H1 (cell line): ENCODE results near the gene AFG1L. TPM values are rescaled to one million over a fixed set of nuclear protein-coding genes. Genes with fewer than 3 reads are reported as not detected.

Experiments used
- CTCF ChIA-PET: fragments of 300-600 bp; sonication (Branson Sonifier 250); formaldehyde crosslinking; loops from one replicate; lab custom pipeline; 2021; ENCODE audit not compliant: partially characterized antibody; lab: Charles Lee
- POLR2A ChIA-PET: fragments of 300-600 bp; sonication (Branson Sonifier 250); formaldehyde crosslinking; loops from one replicate; lab custom pipeline; 2021; ENCODE audit warnings: inconsistent platforms; ENCODE audit not compliant: partially characterized antibody; lab: Charles Lee
- DNase-seq, 2 experiments: peaks; one replicate each; pipeline versions ENCODE4 v3.0.0 to v3.0.0-alpha.2; 2010 to 2022; ENCODE audit warnings: low spot score in 2 of 2, low read depth in 1 of 2, mixed read lengths in 1 of 2
- FAIRE-seq: peaks from 2 replicates; lab custom pipeline; 2011; peaks lifted over from hg19 to GRCh38; lab: Jason Lieb, UNC
- H2AFZ ChIP-seq: 2 replicates; pipeline ENCODE4 v1.8.1; 2012; ENCODE audit warnings: low read length, inconsistent platforms
- H2AK5ac ChIP-seq: 2 replicates; pipeline ENCODE4 v1.6.1; 2013; ENCODE audit warnings: low read depth, low read length
- H2BK120ac ChIP-seq: replicated peaks from 2 replicates; pipeline ENCODE3; 2013; ENCODE audit warnings: low read depth, low read length, inconsistent platforms
- H2BK12ac ChIP-seq: 2 replicates; pipeline ENCODE4 v1.6.1; 2013; ENCODE audit warnings: low read depth, low read length
- H2BK15ac ChIP-seq: 2 replicates; pipeline ENCODE4 v1.6.1; 2013; ENCODE audit warnings: low read length
- H2BK20ac ChIP-seq: 2 replicates; pipeline ENCODE4 v1.6.1; 2013; ENCODE audit warnings: low read length
- H2BK5ac ChIP-seq: 2 replicates; pipeline ENCODE4 v1.6.1; 2013; ENCODE audit warnings: low read depth, low read length
- H3K14ac ChIP-seq: 2 replicates; pipeline ENCODE4 v1.6.1; 2013; ENCODE audit warnings: inconsistent platforms; ENCODE audit not compliant: insufficient read length
- H3K18ac ChIP-seq: 2 replicates; pipeline ENCODE4 v1.6.1; 2013; ENCODE audit warnings: low read length; ENCODE audit errors: extremely low read depth
- H3K23ac ChIP-seq: 2 replicates; pipeline ENCODE4 v1.6.1; 2013; ENCODE audit warnings: inconsistent platforms; ENCODE audit not compliant: insufficient read length
- H3K23me2 ChIP-seq: 2 replicates; pipeline ENCODE4 v1.6.1; 2013; ENCODE audit warnings: low read depth, low read length
- H3K27ac ChIP-seq: 2 replicates; pipeline ENCODE4 v1.6.1; 2011; ENCODE audit warnings: low read depth, low read length, inconsistent platforms
- H3K27me3 ChIP-seq, 4 experiments: replicated peaks in 1 of 4; 1 replicate in 1 of 4; 2 replicates in 3 of 4; pipeline versions ENCODE4 v1.6.1 to v1.8.1; 2011 to 2013; ENCODE audit warnings: low read length in 3 of 4, mild to moderate bottlenecking in 3 of 4, inconsistent platforms in 2 of 4, mixed read lengths in 2 of 4, moderate library complexity in 1 of 4; ENCODE audit not compliant: control insufficient read depth in 3 of 4, insufficient read depth in 3 of 4; ENCODE audit errors: extremely low read depth in 1 of 4
- H3K36me3 ChIP-seq, 4 experiments: 2 replicates each; pipeline versions ENCODE4 v1.6.1 to v1.8.1; 2011 to 2013; ENCODE audit warnings: mild to moderate bottlenecking in 4 of 4, low read length in 3 of 4, moderate library complexity in 2 of 4, control low read depth in 1 of 4, inconsistent platforms in 1 of 4; ENCODE audit not compliant: insufficient read depth in 4 of 4, control insufficient read depth in 2 of 4
- H3K4ac ChIP-seq: replicated peaks from 2 replicates; pipeline ENCODE3; 2013; ENCODE audit warnings: low read length, low read depth, mixed read lengths, inconsistent platforms; ENCODE audit not compliant: insufficient read length
- H3K4me1 ChIP-seq, 4 experiments: replicated peaks in 1 of 4; 1 replicate in 1 of 4; 2 replicates in 3 of 4; pipeline versions ENCODE4 v1.6.1 to v1.8.1; 2011 to 2013; ENCODE audit warnings: low read length in 3 of 4, inconsistent platforms in 2 of 4, mixed read lengths in 1 of 4; ENCODE audit not compliant: insufficient read depth in 4 of 4, control insufficient read depth in 3 of 4
- H3K4me2 ChIP-seq, 2 experiments: 2 replicates each; pipeline versions ENCODE4 v1.6.1 to v1.8.1; 2011 to 2013; ENCODE audit warnings: low read depth in 2 of 2, low read length in 2 of 2, control low read depth in 1 of 2, inconsistent platforms in 1 of 2, mild to moderate bottlenecking in 1 of 2; ENCODE audit not compliant: insufficient read depth in 1 of 2
- H3K4me3 ChIP-seq, 4 experiments: fragments of 200-600, 300-600 bp in 1 of 4; sonication (generic), shearing (Covaris generic), sonication (Bioruptor Twin) in 1 of 4; 2 replicates each; pipeline versions ENCODE4 v1.5.1 to v1.8.1; 2011 to 2016; ENCODE audit warnings: low read length in 4 of 4, low read depth in 3 of 4, control low read depth in 2 of 4, inconsistent platforms in 2 of 4, mild to moderate bottlenecking in 2 of 4, mixed read lengths in 1 of 4, moderate library complexity in 1 of 4; ENCODE audit not compliant: insufficient read depth in 2 of 4; ENCODE audit errors: extremely low read depth in 1 of 4
- H3K56ac ChIP-seq: replicated peaks from 2 replicates; pipeline ENCODE3; 2013; ENCODE audit warnings: low read depth, mild to moderate bottlenecking, mixed read lengths, low read length, inconsistent platforms; ENCODE audit not compliant: insufficient read length
- H3K79me1 ChIP-seq: 2 replicates; pipeline ENCODE4 v1.6.1; 2013; ENCODE audit warnings: low read depth, low read length, control low read depth
- H3K79me2 ChIP-seq, 2 experiments: 2 replicates each; pipeline versions ENCODE4 v1.6.1 to v1.8.1; 2012 to 2013; ENCODE audit warnings: low read length in 2 of 2, mild to moderate bottlenecking in 2 of 2, inconsistent platforms in 1 of 2; ENCODE audit not compliant: insufficient read depth in 2 of 2, control insufficient read depth in 1 of 2
- H3K9ac ChIP-seq, 4 experiments: replicated peaks in 1 of 4; 1 replicate in 1 of 4; 2 replicates in 3 of 4; pipeline versions ENCODE4 v1.6.1 to v1.8.1; 2011 to 2013; ENCODE audit warnings: low read depth in 3 of 4, low read length in 3 of 4, control low read depth in 2 of 4, mild to moderate bottlenecking in 2 of 4, moderate library complexity in 2 of 4, inconsistent platforms in 1 of 4; ENCODE audit errors: extremely low read depth in 1 of 4
- H3K9me3 ChIP-seq, 2 experiments: 2 replicates each; pipeline versions ENCODE4 v1.6.1 to v1.8.1; 2012 to 2013; ENCODE audit warnings: mild to moderate bottlenecking in 2 of 2, moderate library complexity in 2 of 2, control low read depth in 1 of 2, inconsistent platforms in 1 of 2, low read depth in 1 of 2, low read length in 1 of 2, mixed read lengths in 1 of 2; ENCODE audit not compliant: insufficient read depth in 2 of 2
- H4K20me1 ChIP-seq, 2 experiments: replicated peaks in 1 of 2; 2 replicates each; pipeline versions ENCODE3 to v1.8.1; 2011 to 2013; ENCODE audit warnings: inconsistent platforms in 2 of 2, low read length in 2 of 2, mild to moderate bottlenecking in 1 of 2; ENCODE audit not compliant: insufficient read depth in 2 of 2, control insufficient read depth in 1 of 2
- H4K5ac ChIP-seq: 2 replicates; pipeline ENCODE4 v1.6.1; 2013; ENCODE audit warnings: low read length, low read depth, mixed read lengths, inconsistent platforms; ENCODE audit not compliant: insufficient read length
- H4K8ac ChIP-seq: 2 replicates; pipeline ENCODE4 v1.8.0; 2013; ENCODE audit warnings: mild to moderate bottlenecking, moderate library complexity, low read length, inconsistent platforms; ENCODE audit not compliant: insufficient read depth; ENCODE audit errors: extremely low read depth
- H4K91ac ChIP-seq: replicated peaks from 2 replicates; pipeline ENCODE3; 2013; ENCODE audit warnings: low read length, mixed read lengths, inconsistent platforms; ENCODE audit not compliant: insufficient read length
- ASH2L ChIP-seq: fragments of 200-600, 300-600 bp; sonication (generic); IDR thresholded peaks from one replicate; pipeline ENCODE4 v1.7.1; 2017; ENCODE audit warnings: low read length
- CREB1 ChIP-seq: IDR thresholded peaks from 2 replicates; pipeline ENCODE4 v1.6.1; 2012; ENCODE audit warnings: inconsistent platforms
- FOSL1 ChIP-seq: IDR thresholded peaks from 2 replicates; pipeline ENCODE4 v1.6.1; 2011; ENCODE audit warnings: mild to moderate bottlenecking, low read depth, low read length, moderate library complexity; ENCODE audit not compliant: insufficient read depth
- POLR2A ChIP-seq, 2 experiments: IDR thresholded peaks; 1 replicate in 1 of 2; 2 replicates in 1 of 2; pipeline ENCODE4 v1.6.1; 2011; ENCODE audit warnings: low read depth in 2 of 2, low read length in 2 of 2, mild to moderate bottlenecking in 2 of 2; ENCODE audit errors: control extremely low read depth in 1 of 2
- RFX5 ChIP-seq: IDR thresholded peaks from 2 replicates; pipeline ENCODE4 v1.6.1; 2011; ENCODE audit warnings: low read depth, low read length, improper control_type of control experiment, borderline replicate concordance
- SIN3A ChIP-seq, 2 experiments: IDR thresholded peaks in 1 of 2; conservative IDR thresholded peaks in 1 of 2; 2 replicates each; pipeline ENCODE4 v1.6.1; 2011 to 2012; ENCODE audit warnings: low read length in 2 of 2, improper control_type of control experiment in 1 of 2, low read depth in 1 of 2, mild to moderate bottlenecking in 1 of 2
- SP4 ChIP-seq: IDR thresholded peaks from 2 replicates; pipeline ENCODE4 v1.6.1; 2012; ENCODE audit warnings: low read length, inconsistent platforms
- TBP ChIP-seq: IDR thresholded peaks from 2 replicates; pipeline ENCODE4 v1.6.1; 2011; ENCODE audit warnings: low read depth, low read length, improper control_type of control experiment
- TCF12 ChIP-seq: IDR thresholded peaks from 2 replicates; pipeline ENCODE4 v1.6.1; 2011; ENCODE audit warnings: low read depth, mild to moderate bottlenecking, low read length
- ZNF274 ChIP-seq: IDR thresholded peaks from 2 replicates; pipeline ENCODE4 v1.7.0; 2012; ENCODE audit warnings: low read length, borderline replicate concordance; ENCODE audit errors: extremely low read depth
- WGBS, 2 experiments: shearing (Covaris generic) in 1 of 2; methylation state at CpG; one replicate each; pipeline versions ENCODE4 v1.1.6 to v1.1.7; 2013 to 2015; ENCODE audit warnings: low lambda C conversion rate in 2 of 2, mixed read lengths in 2 of 2, inconsistent platforms in 1 of 2, low coverage in 1 of 2, missing lambda C conversion rate in 1 of 2; ENCODE audit not compliant: insufficient replicate concordance in 2 of 2, insufficient coverage in 1 of 2, insufficient read length in 1 of 2; ENCODE audit errors: extremely low coverage in 1 of 2, missing lambda C conversion rate in 1 of 2; 5-methylcytosine and 5-hydroxymethylcytosine counted together
- polyA plus RNA-seq, 7 experiments: library from polyadenylated mRNA; depleted of rRNA in 3 of 7; stranded (reverse) in 5 of 7; unstranded in 2 of 7; fragments of >200 nt in 5 of 7; fragments of 200-250 nt in 2 of 7; gene quantifications; 1 replicate in 5 of 7; 2 replicates in 1 of 7; 4 replicates in 1 of 7; pipeline versions ENCODE4 v1.2.1 to v1.2.3, GENCODE V29; 2011 to 2013; ENCODE audit warnings: missing spikeins in 2 of 7, mixed read lengths in 2 of 7
- total RNA-seq: library from RNA; stranded (reverse); fragmentation: NEBNext Ultra II Directional; extraction: Animal tissue kit (Norgen Biotek cat#: 25700); gene quantifications from 2 replicates; pipeline ENCODE4 v1.2.1, GENCODE V29; 2021
- TF ChIP-seq, protein P1 (sequence below), 3 experiments: IDR thresholded peaks; 1 replicate in 2 of 3; 2 replicates in 1 of 3; pipeline versions ENCODE4 v1.5.1 to v1.6.1; 2011; ENCODE audit warnings: low read length in 3 of 3, mild to moderate bottlenecking in 3 of 3, inconsistent platforms in 2 of 3, low read depth in 1 of 3, moderate library complexity in 1 of 3; ENCODE audit not compliant: insufficient read depth in 1 of 3; ENCODE audit errors: control extremely low read depth in 1 of 3
- TF ChIP-seq, protein P2 (sequence below): IDR thresholded peaks from 2 replicates; pipeline ENCODE4 v1.6.1; 2011; ENCODE audit warnings: low read depth, mild to moderate bottlenecking, low read length; ENCODE audit not compliant: insufficient read depth

The AFG1L gene
- total and polyA plus RNA-seq, 2 of the 8 experiments (the other 6 are each of a cell fraction or from before 2014, with no cell fraction given), result 0.98 to 5.7 TPM

DNA sequence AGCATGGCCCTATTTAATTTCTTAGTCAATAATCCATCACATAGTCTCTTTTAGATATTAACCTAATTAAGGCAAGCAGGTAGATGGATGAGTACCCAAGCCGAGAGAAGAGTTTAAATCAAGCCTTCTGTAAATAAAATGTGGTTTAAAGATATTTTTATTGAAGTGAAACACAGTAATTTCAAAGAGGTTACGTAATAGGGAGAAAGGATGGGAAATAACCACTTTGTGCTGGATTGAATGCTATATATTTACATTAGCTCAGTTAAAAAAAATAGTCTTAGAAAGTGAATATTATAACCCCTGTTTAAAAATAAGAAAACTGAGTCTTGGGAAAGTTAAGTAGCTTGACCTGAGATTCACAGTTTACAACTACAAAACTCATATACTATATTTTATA lies 228.8 kb downstream of the AFG1L start:
- Histone ChIP-seq H3K4me2 (no peak overlapping the region), H3K79me2 (no peaks in the 10 kb centered on the region), H2BK15ac (no peak overlapping the region), H3K27ac (no peak overlapping the region), H2AK5ac (no peak overlapping the region), H3K9ac (no peak overlapping the region), H2BK5ac (no peak overlapping the region), H2AFZ (no peak overlapping the region), H3K36me3 (no peaks in the 10 kb centered on the region), H3K23ac (no peak overlapping the region), H4K20me1 (no peaks in the 10 kb centered on the region), H3K4me3 (no peak overlapping the region), H3K27me3 (no peaks in the 10 kb centered on the region), H2BK120ac (no peak overlapping the region), H4K8ac (no peak overlapping the region), H3K18ac (no peak overlapping the region), H3K56ac (no peak overlapping the region), H3K79me1 (no peaks in the 10 kb centered on the region), H4K5ac (no peak overlapping the region), H4K91ac (no peak overlapping the region), H2BK12ac (no peak overlapping the region), H3K14ac (no peak overlapping the region), H3K4ac (no peak overlapping the region), H3K23me2 (no peaks in the 10 kb centered on the region), H3K4me1 (0 out of 7 replicates have a peak, but pooled peaks cover 0 to 2% (median 0%) of the 10 kb centered on the region in 4 experiments), H2BK20ac (no peak overlapping the region), H3K9me3 (no peaks in the 10 kb centered on the region)
- DNase-seq (no peak), FAIRE-seq (no peak)
- POLR2A ChIA-PET, result no interaction called here
- CTCF ChIA-PET, result interaction anchor here (0.9 to 2.9 kb wide), 12 partner anchors 14 to 547 kb away, joined by 3 to 13 read pairs (median 4); no protein-coding TSS in a partner anchor
- WGBS, 2 experiments, result 86 to 100% methylated on average over 1 to 2 of the region's 2 CpGs
- TF ChIP-seq TCF12 (no peak), POLR2A (IDR thresholded peaks at IDR 0.05; ENCODE audit: control extremely low read depth in 1 of 2, low read depth in 2 of 2, low read length in 2 of 2) (no peak), SP4 (no peak), TBP (no peak), ASH2L (no peak), RFX5 (no peak), FOSL1 (no peak), ZNF274 (no peak), CREB1 (no peak), SIN3A (conservative IDR thresholded peaks at IDR 0.05 in 1 of 2, IDR thresholded peaks at IDR 0.05 in 1 of 2; ENCODE audit: low read depth in 1 of 2, low read length in 2 of 2) (no peak)
- TF ChIP-seq, protein P1, sequence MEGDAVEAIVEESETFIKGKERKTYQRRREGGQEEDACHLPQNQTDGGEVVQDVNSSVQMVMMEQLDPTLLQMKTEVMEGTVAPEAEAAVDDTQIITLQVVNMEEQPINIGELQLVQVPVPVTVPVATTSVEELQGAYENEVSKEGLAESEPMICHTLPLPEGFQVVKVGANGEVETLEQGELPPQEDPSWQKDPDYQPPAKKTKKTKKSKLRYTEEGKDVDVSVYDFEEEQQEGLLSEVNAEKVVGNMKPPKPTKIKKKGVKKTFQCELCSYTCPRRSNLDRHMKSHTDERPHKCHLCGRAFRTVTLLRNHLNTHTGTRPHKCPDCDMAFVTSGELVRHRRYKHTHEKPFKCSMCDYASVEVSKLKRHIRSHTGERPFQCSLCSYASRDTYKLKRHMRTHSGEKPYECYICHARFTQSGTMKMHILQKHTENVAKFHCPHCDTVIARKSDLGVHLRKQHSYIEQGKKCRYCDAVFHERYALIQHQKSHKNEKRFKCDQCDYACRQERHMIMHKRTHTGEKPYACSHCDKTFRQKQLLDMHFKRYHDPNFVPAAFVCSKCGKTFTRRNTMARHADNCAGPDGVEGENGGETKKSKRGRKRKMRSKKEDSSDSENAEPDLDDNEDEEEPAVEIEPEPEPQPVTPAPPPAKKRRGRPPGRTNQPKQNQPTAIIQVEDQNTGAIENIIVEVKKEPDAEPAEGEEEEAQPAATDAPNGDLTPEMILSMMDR (IDR thresholded peaks at IDR 0.05; ENCODE audit: control extremely low read depth in 1 of 3, insufficient read depth in 1 of 3, low read depth in 1 of 3, low read length in 3 of 3), result no peak
- TF ChIP-seq, protein P2, sequence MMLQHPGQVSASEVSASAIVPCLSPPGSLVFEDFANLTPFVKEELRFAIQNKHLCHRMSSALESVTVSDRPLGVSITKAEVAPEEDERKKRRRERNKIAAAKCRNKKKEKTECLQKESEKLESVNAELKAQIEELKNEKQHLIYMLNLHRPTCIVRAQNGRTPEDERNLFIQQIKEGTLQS, result no peak
